Diencephalon (tissue), 1 donor: Measurements from ENCODE around the gene RHCG. TPM values are rescaled to one million over a fixed set of nuclear protein-coding genes. Genes with fewer than 3 reads are reported as not detected.

Source experiments
- total RNA-seq: library from RNA; depleted of rRNA; stranded (reverse); fragments of >200 nt; gene quantifications from one replicate; pipeline ENCODE4 v1.2.3, GENCODE V29; 2014

The RHCG gene
- 1.8 TPM for total RNA-seq

GRCh38 chr15:89496155-89497098 lies at the start of gene RHCG:
Gene RHCG, minus strand, starts transcription at chr15:89496583. Its CDS starts 39 bp downstream, at chr15:89496544.

Other genes with a start within 250 kb of the RHCG start
- gene POLG, start 161.8 kb downstream of the RHCG start, total RNA-seq = 32.3 TPM
- 2.8 TPM for gene TICRR, start 78.9 kb upstream of the RHCG start, total RNA-seq
- 5.1 TPM for gene KIF7, start 158.9 kb upstream of the RHCG start, total RNA-seq
- under 0.01 TPM for gene PLIN1, start 182.8 kb upstream of the RHCG start, total RNA-seq
- gene PEX11A, start 194.2 kb upstream of the RHCG start, total RNA-seq = 17.5 TPM
- gene WDR93, start 194.2 kb upstream of the RHCG start, total RNA-seq = 2.1 TPM